ENCODE data around the gene PITHD1.
"Not testable (repeated sequence)": the region's sequence is repeated elsewhere in the genome, so short reads cannot be mapped to it uniquely, and the experiment has no call there.

The PITHD1 gene

GRCh38 chr1:23801338-23801748 is 23.1 kb downstream of the PITHD1 start:
- TF ChIP-seq ZFP3 (CRISPR knock-in tag; IDR thresholded peaks at IDR 0.05), result no peak
- TF ChIP-seq GLIS3 (CRISPR knock-in tag; IDR thresholded peaks at IDR 0.05), result no peak
- no peak for TF ChIP-seq ARNTL (CRISPR knock-in tag; IDR thresholded peaks at IDR 0.05; ENCODE audit: borderline replicate concordance, low read depth)
- TF ChIP-seq TCF4 (CRISPR knock-in tag; IDR thresholded peaks at IDR 0.05; ENCODE audit: borderline replicate concordance), result no peak
- no peak for TF ChIP-seq BACH2 (CRISPR knock-in tag; IDR thresholded peaks at IDR 0.05; ENCODE audit: borderline replicate concordance)
- TF ChIP-seq ISL1 (CRISPR knock-in tag; IDR thresholded peaks at IDR 0.05), result no peak
- TF ChIP-seq ZNF565 (CRISPR knock-in tag; conservative IDR thresholded peaks at IDR 0.05; ENCODE audit: low read depth), result no peak
- TF ChIP-seq ESRRG (CRISPR knock-in tag; IDR thresholded peaks at IDR 0.05), result no peak
- no peak for TF ChIP-seq CSDC2 (CRISPR knock-in tag; IDR thresholded peaks at IDR 0.05)
- TF ChIP-seq PPARA (CRISPR knock-in tag; IDR thresholded peaks at IDR 0.05; ENCODE audit: borderline replicate concordance), result no peak
- TF ChIP-seq ZFP30 (CRISPR knock-in tag; IDR thresholded peaks at IDR 0.05), result no peak
- TF ChIP-seq TOX (CRISPR knock-in tag; IDR thresholded peaks at IDR 0.05; ENCODE audit: borderline replicate concordance), result no peak
- TF ChIP-seq RARB (CRISPR knock-in tag; IDR thresholded peaks at IDR 0.05), result no peak
- TF ChIP-seq ZNF70 (CRISPR knock-in tag; IDR thresholded peaks at IDR 0.05), result no peak
- no peak; the same call in 2 of the 3 replicates for ATAC-seq

- no peak for ATAC-seq
- no peak for TF ChIP-seq ZC3H10 (CRISPR knock-in tag; IDR thresholded peaks at IDR 0.05)
- no peak for TF ChIP-seq GLIS3 (CRISPR knock-in tag; IDR thresholded peaks at IDR 0.05)
- TF ChIP-seq OSR1 (CRISPR knock-in tag; IDR thresholded peaks at IDR 0.05), result no peak
- TF ChIP-seq ZFP3 (CRISPR knock-in tag; IDR thresholded peaks at IDR 0.05), result no peak
- TF ChIP-seq TSHZ2 (CRISPR knock-in tag; IDR thresholded peaks at IDR 0.05), result no peak
- TF ChIP-seq CSDC2 (CRISPR knock-in tag; IDR thresholded peaks at IDR 0.05), result no peak
Measured at GRCh38 chr1:23801876-23802275, 23.7 kb downstream of the PITHD1 start.

- not testable (repeated sequence) for ATAC-seq
Measured at GRCh38 chr1:23802809-23803342, 24.7 kb downstream of the PITHD1 start.

GRCh38 chr1:23803674-23804073 is 25.5 kb downstream of the PITHD1 start:
- no peak for TF ChIP-seq GLIS3 (CRISPR knock-in tag; IDR thresholded peaks at IDR 0.05)
- TF ChIP-seq TSHZ2 (CRISPR knock-in tag; IDR thresholded peaks at IDR 0.05), result no peak
- no peak for TF ChIP-seq ZNF8 (CRISPR knock-in tag; IDR thresholded peaks at IDR 0.05)
- no peak for TF ChIP-seq POU6F1 (CRISPR knock-in tag; IDR thresholded peaks at IDR 0.05; ENCODE audit: borderline replicate concordance, low read depth)
- no peak for TF ChIP-seq PATZ1 (CRISPR knock-in tag; IDR thresholded peaks at IDR 0.05; ENCODE audit: borderline replicate concordance)
- no peak for TF ChIP-seq ZFP30 (CRISPR knock-in tag; IDR thresholded peaks at IDR 0.05)
- TF ChIP-seq CSRNP3 (CRISPR knock-in tag; IDR thresholded peaks at IDR 0.05), result no peak
- no peak for TF ChIP-seq ARNTL (CRISPR knock-in tag; IDR thresholded peaks at IDR 0.05; ENCODE audit: borderline replicate concordance, low read depth)
- no peak for TF ChIP-seq RARB (CRISPR knock-in tag; IDR thresholded peaks at IDR 0.05)
- TF ChIP-seq OSR1 (CRISPR knock-in tag; IDR thresholded peaks at IDR 0.05), result no peak
- no peak for TF ChIP-seq ZNF70 (CRISPR knock-in tag; IDR thresholded peaks at IDR 0.05)
- TF ChIP-seq SNAI2 (CRISPR knock-in tag; IDR thresholded peaks at IDR 0.05), result no peak
- no peak for TF ChIP-seq TOX (CRISPR knock-in tag; IDR thresholded peaks at IDR 0.05; ENCODE audit: borderline replicate concordance)
- no peak for ATAC-seq

Data from SK-N-SH treated with all-trans-retinoic acid at 6 μM for 48 hours (cell line).